ENCODE results near the gene TMEM213. TPM values are rescaled to one million over a fixed set of nuclear protein-coding genes. Genes with fewer than 3 reads are reported as not detected.

TMEM213 gene
- total RNA-seq, 1 experiment from 2014 or later: not detected

DNA sequence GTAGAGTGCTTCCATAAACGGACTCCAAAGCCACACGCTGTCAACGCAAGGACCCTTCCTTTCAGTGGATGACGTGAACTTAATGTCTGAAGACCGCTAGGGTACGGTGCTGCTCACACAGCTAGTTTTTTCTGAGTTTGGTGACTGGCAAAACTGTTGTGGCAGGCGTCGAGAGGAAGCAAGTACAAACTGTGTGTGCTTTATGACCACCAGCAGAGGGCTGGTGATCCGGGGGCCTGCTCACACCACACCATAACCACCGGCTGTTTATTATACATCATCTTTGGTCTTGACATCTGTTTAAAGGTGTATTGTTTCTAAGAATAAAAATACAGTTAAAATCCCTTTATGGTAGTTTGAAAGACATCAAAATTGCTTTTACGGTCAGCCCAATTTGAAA, 37.3 kb downstream of the TMEM213 start:
- RAD21 ChIA-PET (ENCODE audit: low non-redundant PET in 1 of 2, low total read pairs in 2 of 2, uncharacterized antibody in 2 of 2, unreplicated experiment in 2 of 2): no interaction called here
- no peaks in the 10 kb centered on the region for H3K79me2 ChIP-seq (ENCODE audit: insufficient read depth, low read length)
- H3K9me3 ChIP-seq (ENCODE audit: control insufficient read depth in 1 of 2, insufficient read depth in 1 of 2, low read depth in 1 of 2, low read length in 2 of 2): no peaks in the 10 kb centered on the region
- H3K4me1 ChIP-seq (ENCODE audit: control insufficient read depth in 1 of 2, insufficient read depth in 2 of 2, low read length in 2 of 2): no peaks in the 10 kb centered on the region
- POLR2A ChIA-PET: no interaction called here
- no TSS peak for BruUV-seq (replicated peaks)
- ATAC-seq (peak; percentile 46; the same call in 1 of the 2 replicates), DNase-seq (ENCODE audit: low read depth, low spot score) (no peak)
- intact Hi-C loops (cut with micrococcal nuclease): no loop called here
- no peak for TF ChIP-seq SIN3A (IDR thresholded peaks at IDR 0.05; ENCODE audit: low read depth)
- TF ChIP-seq POLR2A (IDR thresholded peaks at IDR 0.05; ENCODE audit: borderline replicate concordance, extremely low read depth, insufficient read depth, insufficient read length): no peak
- TF ChIP-seq JUND (IDR thresholded peaks at IDR 0.05): no peak
- no peak for TF ChIP-seq FOSL1 (IDR thresholded peaks at IDR 0.05; ENCODE audit: low read depth)
- no peak for TF ChIP-seq MAX (IDR thresholded peaks at IDR 0.05)
- TF ChIP-seq YY1 (IDR thresholded peaks at IDR 0.05; ENCODE audit: extremely low read depth, insufficient replicate concordance, low read depth, low read length): no peak
- no peak overlapping the region for H3K4me3 ChIP-seq (replicated peaks in 1 of 2; ENCODE audit: low read depth in 1 of 2, low read length in 2 of 2)
- no peak overlapping the region for H3K4me2 ChIP-seq (ENCODE audit: low read length)
- no peaks in the 10 kb centered on the region for H3K27me3 ChIP-seq (ENCODE audit: insufficient read depth, low read length)
- no peaks in the 10 kb centered on the region for H3K9me2 ChIP-seq (ENCODE audit: insufficient read depth)
- 0 out of 4 replicates have a peak, but pooled peaks cover 0 to 3% of the 10 kb centered on the region in 2 experiments for H3K36me3 ChIP-seq (ENCODE audit: control insufficient read depth in 1 of 2, insufficient read depth in 2 of 2, low read length in 2 of 2)
- H4K20me1 ChIP-seq (ENCODE audit: insufficient read depth): no peaks in the 10 kb centered on the region
- no peak overlapping the region for H3K9ac ChIP-seq (ENCODE audit: low read length)
- CTCF ChIA-PET: no interaction called here
- no peak overlapping the region for H2AFZ ChIP-seq (ENCODE audit: low read depth, low read length, poor library complexity, severe bottlenecking)
- H3K27ac ChIP-seq (ENCODE audit: low read depth, low read length): no peak overlapping the region

- H3K9ac ChIP-seq (ENCODE audit: low read length): no peak overlapping the region
- peaks cover 0 to 6% of the 10 kb centered on the region in 2 experiments; a peak in 2 of 4 replicates for H3K4me1 ChIP-seq (ENCODE audit: control insufficient read depth in 1 of 2, insufficient read depth in 2 of 2, low read length in 2 of 2)
- H2AFZ ChIP-seq (ENCODE audit: low read depth, low read length, poor library complexity, severe bottlenecking): no peak overlapping the region
- H3K4me2 ChIP-seq (ENCODE audit: low read length): no peak overlapping the region
- no peaks in the 10 kb centered on the region for H3K9me2 ChIP-seq (ENCODE audit: insufficient read depth)
- no peak overlapping the region for H3K4me3 ChIP-seq (replicated peaks in 1 of 2; ENCODE audit: low read depth in 1 of 2, low read length in 2 of 2)
- no peaks in the 10 kb centered on the region for H4K20me1 ChIP-seq (ENCODE audit: insufficient read depth)
- no peaks in the 10 kb centered on the region for H3K27me3 ChIP-seq (ENCODE audit: insufficient read depth, low read length)
- ChIA-PET CTCF (no interaction called here), POLR2A (no interaction called here), RAD21 (ENCODE audit: low non-redundant PET in 1 of 2, low total read pairs in 2 of 2, uncharacterized antibody in 2 of 2, unreplicated experiment in 2 of 2) (interaction anchor here in 1 of 2 experiments (0.5 kb wide), 1 partner anchor 97 kb away, joined by 3 read pairs; no protein-coding TSS in a partner anchor)
- no peak for DNase-seq (ENCODE audit: low read depth, low spot score)
- TF ChIP-seq EZH2 (IDR thresholded peaks at IDR 0.05) (no peak), YY1 (IDR thresholded peaks at IDR 0.05; ENCODE audit: extremely low read depth, insufficient replicate concordance, low read depth, low read length) (no peak), MAX (IDR thresholded peaks at IDR 0.05) (no peak), REST (IDR thresholded peaks at IDR 0.05; ENCODE audit: low read depth) (no peak), ZNF274 (IDR thresholded peaks at IDR 0.05; ENCODE audit: low read depth, low read length) (no peak), SRF (IDR thresholded peaks at IDR 0.05; ENCODE audit: low read depth) (no peak), ELF1 (IDR thresholded peaks at IDR 0.05; ENCODE audit: borderline replicate concordance, low read depth) (no peak), SIN3A (IDR thresholded peaks at IDR 0.05; ENCODE audit: low read depth) (no peak)
- no peaks in the 10 kb centered on the region for H3K79me2 ChIP-seq (ENCODE audit: insufficient read depth, low read length)
- no peak for ATAC-seq
- no TSS peak for BruUV-seq (replicated peaks)
- intact Hi-C loops (cut with micrococcal nuclease): no loop called here
- H3K9me3 ChIP-seq (ENCODE audit: control insufficient read depth in 1 of 2, insufficient read depth in 1 of 2, low read depth in 1 of 2, low read length in 2 of 2): no peaks in the 10 kb centered on the region
- no peak overlapping the region for H3K27ac ChIP-seq (ENCODE audit: low read depth, low read length)
- H3K36me3 ChIP-seq (ENCODE audit: control insufficient read depth in 1 of 2, insufficient read depth in 2 of 2, low read length in 2 of 2): 0 out of 4 replicates have a peak, but pooled peaks cover 0 to 3% of the 10 kb centered on the region in 2 experiments
Observed at GRCh38 chr7:138837627-138838026, 39.8 kb downstream of the TMEM213 start.
